Heart left ventricle (tissue), 13 donors: ENCODE measurements around the gene RUNX1.

Experiments used
- CTCF ChIP-seq, 12 donors: fragments of 200-600 bp; sonication (generic) in 4 of 12; IDR thresholded peaks; one replicate each; pipeline versions ENCODE4 v1.5.0 to v1.8.0; 2018 to 2022; ENCODE audit warnings: antibody characterized with exemption in 12 of 12, mild to moderate bottlenecking in 5 of 12
- POLR2A ChIP-seq, 2 donors: fragments of 450-650 bp; IDR thresholded peaks; one replicate each; pipeline ENCODE4 v1.6.1; 2017; ENCODE audit warnings: antibody characterized with exemption in 2 of 2, mild to moderate bottlenecking in 2 of 2, moderate library complexity in 2 of 2
- donor health status: ischemic (EF 13 %, LVEDD 7.1; RV severe dilation, severe dysfunction).
- donor health status: DM: no; HTN: yes; CAD: no.
- donor health status: DM: no; HTN: no; CAD: no.
- donor health status: ischemic (EF 25% LVEDD 6.9; RV normal size, moderate dysfunction).
- donor health status: ischemic (EF 25% LVEDD 5.7; RV mildly dilated, moderate dysfunction).
- donor health status: ischemic (EF 35%, LVEDD 5.7; RV mildly dilated, moderate dysfunction).
- donor health status: nonischemic (EF 11% LVEDD 7.7; RV severe dilation, severe dysfunction).
- donor health status: DM: yes; HTN: yes; CAD: no.
- donor health status: PGD.
- donor health status: ischemic (EF 29% LVEDD 5.4; RV normal size, mild dysfunction).
- donor health status: nonischemic (EF 23%, LVEDD 6.1; RV moderate dilation, normal function).

GRCh38 chr21:34953950-34954349 lies 95.2 kb downstream of the RUNX1 start:
- TF ChIP-seq CTCF (IDR thresholded peaks at IDR 0.05), result no peak
- no peak for TF ChIP-seq POLR2A (IDR thresholded peaks at IDR 0.05)
